Measurements from ENCODE around the gene GPC3. TPM values are rescaled to one million over a fixed set of nuclear protein-coding genes. Genes with fewer than 3 reads are reported as not detected.
"Not testable (repeated sequence)": the region's sequence is repeated elsewhere in the genome, so short reads cannot be mapped to it uniquely, and the experiment has no call there.

The GPC3 gene
- total RNA-seq, 1 donor, result under 0.01 TPM

DNA sequence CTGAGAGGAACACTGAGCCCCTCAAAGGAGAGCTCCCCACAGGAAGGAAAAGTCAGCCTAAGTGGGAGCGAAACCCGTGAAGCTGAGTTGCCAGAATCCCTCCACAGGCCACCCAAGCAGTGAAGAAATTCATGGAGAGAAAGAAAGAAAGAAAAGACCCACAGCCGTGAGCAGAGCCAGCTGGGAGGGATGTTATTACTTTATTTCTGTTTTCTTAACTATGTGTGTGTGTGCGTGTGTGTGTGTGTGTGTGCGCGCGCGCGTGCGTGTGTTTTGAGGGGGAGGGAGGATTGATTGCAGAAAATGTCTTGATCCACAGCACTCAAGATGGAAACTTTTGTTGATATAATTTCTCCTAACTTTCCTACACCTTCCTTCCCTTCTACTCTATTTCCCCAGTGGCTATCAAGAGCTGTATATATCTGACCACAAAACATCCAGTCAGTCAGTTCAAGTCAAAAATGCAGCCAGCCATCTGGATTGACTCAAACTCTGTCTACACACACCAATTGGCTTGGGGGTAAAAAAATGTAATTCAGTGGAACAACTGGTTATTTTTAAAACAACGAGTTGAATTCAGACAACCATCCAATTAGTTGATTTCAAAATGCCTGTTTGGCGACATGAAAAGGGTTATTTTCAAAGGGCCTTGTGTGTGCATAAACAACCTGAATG lies 13.8 kb upstream of the GPC3 start:
- no peak for DNase-seq (ENCODE audit: low read depth in 2 of 3, low spot score in 2 of 3)

DNA sequence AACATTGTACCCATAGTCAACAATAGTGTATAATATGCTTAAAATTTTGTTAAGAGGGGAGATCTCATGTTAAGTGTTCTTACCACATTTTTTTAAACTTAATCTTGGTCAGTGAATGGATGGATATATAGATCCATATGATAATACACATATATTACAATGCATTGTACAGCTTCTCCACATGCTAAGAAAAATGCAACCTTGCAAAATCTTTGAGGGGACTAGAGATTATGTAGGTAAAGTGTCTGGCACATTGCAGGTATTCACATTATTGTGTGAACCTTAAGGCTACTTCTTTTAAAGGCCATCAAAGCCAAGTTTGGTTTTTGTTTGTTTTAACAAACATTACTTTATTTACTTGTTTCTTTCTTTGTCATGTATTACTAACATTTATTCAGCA lies 10.4 kb upstream of the GPC3 start:
- no peak for DNase-seq (ENCODE audit: low read depth in 2 of 3, low spot score in 2 of 3)

DNA sequence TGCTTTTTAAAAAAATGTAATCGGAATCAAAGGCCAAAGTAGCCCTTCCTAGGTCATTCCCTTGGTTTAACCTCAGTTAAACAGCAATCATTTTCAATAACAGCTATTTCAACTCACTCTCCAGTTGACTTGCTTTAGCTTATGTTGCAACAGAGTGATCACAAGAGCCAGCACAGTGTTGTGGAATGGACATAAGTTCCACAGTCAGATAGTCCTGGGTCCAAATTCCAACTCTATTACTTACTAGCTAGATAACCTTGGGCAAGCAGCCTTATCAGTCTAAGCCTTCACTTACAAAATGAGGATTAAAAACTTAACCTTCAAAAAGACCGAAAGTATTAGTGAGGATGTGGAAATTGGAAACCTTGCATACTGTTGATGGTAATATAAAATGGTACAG lies 9.2 kb upstream of the GPC3 start:
- DNase-seq (ENCODE audit: low read depth in 2 of 3, low spot score in 2 of 3), result no peak

DNA sequence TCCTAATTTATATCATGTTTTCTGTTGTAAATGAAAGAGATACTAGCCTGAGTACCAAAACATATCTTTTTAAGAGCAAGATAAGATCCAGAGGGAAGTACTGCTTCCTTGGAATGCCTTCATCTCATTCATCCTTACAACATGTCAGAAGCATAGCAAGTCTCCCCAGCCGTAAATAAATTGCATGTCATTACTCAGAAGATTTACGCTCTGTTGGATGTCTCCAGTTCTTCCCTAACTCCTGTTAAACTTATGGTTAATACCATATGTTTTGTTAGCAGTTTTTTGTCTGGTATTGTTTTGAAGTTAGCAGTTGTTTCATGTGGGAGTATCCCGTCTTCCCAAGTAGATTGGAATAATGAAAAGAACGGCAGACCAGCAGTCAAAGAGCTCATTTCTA lies 7.5 kb upstream of the GPC3 start:
- no peak for DNase-seq (ENCODE audit: low read depth in 2 of 3, low spot score in 2 of 3)

DNA sequence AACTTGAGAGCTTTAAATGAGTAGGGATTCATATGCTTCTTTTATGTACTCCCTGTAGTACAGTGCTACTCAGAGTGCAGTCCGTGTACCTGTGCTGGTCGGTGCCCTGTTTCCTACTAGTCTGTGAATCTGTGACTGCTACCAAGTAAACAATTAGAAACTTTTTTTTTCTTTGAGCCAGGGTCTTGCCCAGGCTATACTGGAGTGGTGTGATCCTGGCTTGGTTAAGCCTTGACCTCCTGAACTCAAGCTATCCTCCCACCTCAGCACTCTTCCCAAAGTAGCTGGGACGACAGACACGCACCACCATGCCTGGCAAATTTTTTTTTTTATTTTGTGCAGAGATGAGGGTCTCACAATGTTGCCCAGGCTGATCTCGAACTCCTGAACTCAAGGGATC lies 6.4 kb upstream of the GPC3 start:
- no peak for DNase-seq (ENCODE audit: low read depth in 2 of 3, low spot score in 2 of 3)

- DNase-seq (ENCODE audit: low read depth in 2 of 3, low spot score in 2 of 3), result not testable (repeated sequence)
These were observed 5.7 kb upstream of the GPC3 start for GRCh38 chrX:133991057-133991456.

- DNase-seq (ENCODE audit: low read depth in 2 of 3, low spot score in 2 of 3), result no peak
These were observed 4.6 kb upstream of the GPC3 start for GRCh38 chrX:133989993-133990392.

GRCh38 chrX:133989490-133989889 lies 4.1 kb upstream of the GPC3 start:
- DNase-seq (ENCODE audit: low read depth in 2 of 3, low spot score in 2 of 3), result no peak

DNA sequence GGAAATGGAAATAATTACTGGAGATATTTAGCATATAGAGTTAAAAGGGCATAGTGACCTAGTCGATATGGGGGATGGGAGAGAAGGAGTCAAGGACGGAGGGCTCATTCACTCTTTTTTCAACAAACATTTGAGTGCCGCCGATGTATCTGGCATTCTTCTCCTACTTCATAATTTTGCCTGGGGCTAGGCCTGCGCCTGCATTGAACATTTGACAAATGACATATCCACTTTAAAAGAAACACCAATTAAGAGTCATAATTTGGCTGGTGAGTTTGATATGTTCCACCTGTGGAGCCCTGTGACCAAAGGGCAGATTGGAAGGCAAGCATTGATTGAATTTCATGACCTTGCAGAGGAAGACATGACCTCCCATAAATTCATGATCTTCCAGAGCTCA lies 2.6 kb upstream of the GPC3 start:
- DNase-seq (ENCODE audit: low read depth in 2 of 3, low spot score in 2 of 3), result no peak

GRCh38 chrX:133987188-133987587 lies 1.8 kb upstream of the GPC3 start:
- no peak for DNase-seq (ENCODE audit: low read depth in 2 of 3, low spot score in 2 of 3)

DNA sequence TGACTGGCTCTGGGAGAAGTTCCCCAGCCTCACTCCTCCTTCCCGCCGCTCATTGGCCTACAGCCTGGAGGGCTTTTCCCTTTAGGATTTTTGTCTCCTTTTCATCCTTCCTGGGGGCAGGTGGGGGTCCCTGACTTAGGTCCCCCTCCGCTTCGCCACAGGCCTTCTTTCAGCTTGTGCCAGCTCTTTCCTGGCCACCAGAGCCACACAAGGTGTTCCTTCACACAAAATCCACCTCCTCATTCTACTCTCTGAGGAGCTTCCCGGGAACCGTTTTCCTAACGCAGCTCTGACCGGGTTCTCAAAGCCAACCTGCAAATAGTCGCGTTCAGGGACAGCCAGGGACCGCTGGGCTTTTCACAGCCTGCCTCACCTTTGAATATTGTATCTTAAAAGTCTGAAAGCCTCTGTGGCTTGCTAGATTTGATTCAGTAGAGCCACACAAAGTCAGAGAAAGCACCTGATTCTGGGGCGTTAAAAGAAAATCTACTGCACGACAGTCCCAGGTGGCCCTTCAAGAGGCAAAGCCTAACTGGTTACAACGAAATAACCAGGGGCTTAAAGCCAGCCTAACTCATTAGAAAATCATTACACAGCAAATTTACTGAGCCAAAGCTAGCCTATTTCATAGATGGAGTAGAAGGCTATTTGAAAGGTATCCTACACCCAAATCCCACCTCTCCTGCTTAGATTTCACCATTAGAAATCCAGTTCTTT lies 731 bp upstream of the GPC3 start:
- no peak for DNase-seq (ENCODE audit: low read depth in 2 of 3, low spot score in 2 of 3)

DNA sequence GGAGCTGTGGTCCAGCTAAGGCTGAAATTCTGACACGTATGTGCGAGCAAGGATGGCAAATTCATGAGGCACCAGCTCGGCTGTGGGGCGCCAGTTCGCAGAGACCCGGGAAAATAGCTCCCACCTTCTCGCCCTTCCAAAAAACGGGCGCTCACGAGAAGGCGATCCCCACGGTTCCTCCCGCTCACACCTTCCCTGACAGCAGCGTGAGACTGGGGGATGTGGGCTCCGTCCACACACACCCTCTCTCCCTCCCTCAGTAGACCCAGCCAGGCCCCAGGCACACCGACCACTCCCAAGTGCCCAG lies 584 bp downstream of the GPC3 start:
- DNase-seq (ENCODE audit: low read depth in 2 of 3, low spot score in 2 of 3), result no peak

DNA sequence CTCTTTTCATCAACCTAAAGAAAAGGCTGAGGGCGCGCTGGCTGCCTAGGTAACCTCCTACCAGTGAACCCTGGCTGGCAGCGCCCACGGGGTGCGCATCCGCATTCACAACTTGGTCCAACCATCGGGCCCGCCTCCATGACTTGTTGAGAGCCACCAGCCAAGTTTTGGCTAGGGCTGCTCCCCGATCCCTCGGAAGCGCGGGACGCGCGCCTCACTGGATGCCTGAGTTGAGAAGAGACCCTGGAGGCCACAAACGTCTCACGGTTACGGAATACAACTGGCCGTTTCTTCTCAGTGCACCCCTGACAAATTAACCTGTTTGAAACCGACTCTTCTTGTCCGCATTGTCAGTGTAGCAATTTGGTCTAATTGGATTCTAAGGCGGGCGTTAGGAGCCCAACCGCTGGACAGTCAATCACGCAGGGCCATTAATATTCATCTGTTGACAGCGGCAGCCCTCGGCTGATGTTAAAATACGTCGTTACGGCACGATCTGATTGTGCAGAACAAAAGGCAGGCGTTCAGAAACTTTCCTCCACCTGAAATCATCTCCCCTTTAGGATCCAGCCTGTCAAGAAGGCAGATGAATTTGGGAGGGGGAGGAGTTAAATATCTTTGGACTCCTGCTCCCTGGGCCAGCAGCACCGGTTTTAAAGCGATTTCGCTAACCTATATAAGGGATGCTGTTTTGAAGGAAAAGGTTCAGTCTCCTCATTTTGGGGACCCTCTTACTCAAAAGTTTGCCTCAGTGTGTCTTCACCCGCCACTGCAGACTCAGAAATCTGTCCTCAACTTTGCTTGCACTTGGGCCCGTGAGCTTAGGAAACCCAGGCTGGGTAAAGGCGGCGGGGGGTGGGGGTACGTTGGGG lies 1.2 kb downstream of the GPC3 start:
- DNase-seq (ENCODE audit: low read depth in 2 of 3, low spot score in 2 of 3), result no peak

- no peak for DNase-seq (ENCODE audit: low read depth in 2 of 3, low spot score in 2 of 3)
These were observed 2.0 kb downstream of the GPC3 start for GRCh38 chrX:133983256-133983973.

GRCh38 chrX:133981924-133982323 lies 3.5 kb downstream of the GPC3 start:
- no peak for DNase-seq (ENCODE audit: low read depth in 2 of 3, low spot score in 2 of 3)

DNA sequence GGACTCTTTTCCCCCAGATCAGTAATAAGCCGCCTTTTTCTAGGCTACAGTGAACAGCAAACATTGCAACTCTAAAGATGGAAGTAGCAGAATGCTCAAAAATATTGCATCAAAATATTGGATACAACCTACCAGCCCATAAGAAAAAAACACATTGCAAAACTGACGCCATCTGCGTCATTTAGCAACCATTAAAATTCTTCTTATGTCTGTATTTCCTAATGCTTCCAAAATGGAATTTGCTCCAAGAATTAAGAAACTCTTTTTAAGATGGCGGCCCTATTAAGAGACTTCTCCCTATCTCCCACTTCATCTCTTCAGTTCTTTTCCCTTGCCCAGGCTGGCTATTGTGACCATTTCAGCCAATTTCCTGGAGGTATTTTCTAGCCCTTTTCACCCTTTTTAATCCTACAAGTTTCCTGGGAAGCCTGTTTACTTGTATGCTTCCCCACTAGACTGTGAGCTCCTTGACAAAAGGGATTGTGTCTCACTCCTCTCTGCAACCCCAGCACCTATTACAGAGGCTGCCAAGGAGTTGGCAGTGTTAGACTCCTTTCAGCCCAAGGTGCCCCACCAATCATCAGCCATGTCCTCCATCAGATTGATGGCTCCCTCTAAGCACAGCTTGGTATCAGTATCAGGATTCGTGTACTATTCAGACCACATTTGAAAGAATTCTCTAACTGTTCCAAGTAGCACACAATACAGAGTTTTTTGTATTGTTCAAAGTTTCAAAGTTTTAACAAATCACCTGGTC lies 4.4 kb downstream of the GPC3 start:
- DNase-seq (ENCODE audit: low read depth in 2 of 3, low spot score in 2 of 3), result no peak

GRCh38 chrX:133980406-133980805 lies 5.0 kb downstream of the GPC3 start:
- DNase-seq (ENCODE audit: low read depth in 2 of 3, low spot score in 2 of 3), result no peak

GRCh38 chrX:133979641-133980230 lies 5.7 kb downstream of the GPC3 start:
- no peak for DNase-seq (ENCODE audit: low read depth in 2 of 3, low spot score in 2 of 3)

DNA sequence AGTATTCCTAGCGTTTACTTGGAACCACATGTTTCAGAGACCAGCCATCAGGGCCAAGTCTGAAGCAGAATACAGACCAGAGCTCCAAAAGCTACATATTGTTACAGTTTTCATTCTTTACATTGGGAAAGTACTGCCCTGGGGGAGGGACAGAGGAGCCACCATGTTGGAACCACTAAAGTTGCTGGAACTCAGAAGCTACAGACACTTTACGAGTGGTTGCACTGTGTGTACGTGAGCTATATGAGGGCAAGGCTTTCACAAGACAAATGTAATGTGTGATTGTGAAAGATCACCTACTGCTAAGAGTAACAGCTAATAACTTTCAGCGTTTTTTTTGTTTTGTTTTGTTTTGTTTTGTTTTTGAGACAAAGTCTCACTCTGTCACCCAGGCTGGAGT lies 11.7 kb downstream of the GPC3 start:
- no peak for DNase-seq (ENCODE audit: low read depth in 2 of 3, low spot score in 2 of 3)

DNA sequence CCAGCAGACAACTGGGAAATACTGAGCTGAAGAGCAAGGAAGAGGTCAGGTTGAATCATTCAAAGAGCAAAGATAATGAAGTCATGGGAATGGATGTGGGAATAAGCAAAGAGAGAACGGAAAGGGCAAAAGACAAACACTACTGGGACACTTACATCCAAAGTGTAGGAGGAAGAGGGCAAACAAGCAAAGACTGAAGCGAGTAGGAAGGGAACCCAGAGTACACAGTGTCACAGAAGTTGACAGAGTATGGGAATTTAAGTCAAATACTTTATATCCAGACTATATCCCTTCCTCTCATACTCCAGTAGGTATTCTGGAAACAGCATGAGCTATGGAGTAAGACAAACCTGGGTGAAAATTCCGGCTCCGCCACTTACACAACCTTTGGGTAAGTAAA lies 12.5 kb downstream of the GPC3 start:
- DNase-seq (ENCODE audit: low read depth in 2 of 3, low spot score in 2 of 3), result no peak
